GM12875 (cell line): ENCODE results near the gene EPHB2.

Experiments used
- H3K4me3 ChIP-seq: one replicate; pipeline ENCODE4 v1.5.1; 2011; ENCODE audit warnings: low read depth, low read length, control low read depth
- TF ChIP-seq, protein P1 (sequence below): IDR thresholded peaks from 2 replicates; pipeline ENCODE4 v1.5.1; 2011; ENCODE audit warnings: low read depth, mild to moderate bottlenecking, control low read depth, inconsistent platforms, low read length, moderate library complexity, borderline replicate concordance; ENCODE audit not compliant: insufficient read depth

The EPHB2 gene

DNA sequence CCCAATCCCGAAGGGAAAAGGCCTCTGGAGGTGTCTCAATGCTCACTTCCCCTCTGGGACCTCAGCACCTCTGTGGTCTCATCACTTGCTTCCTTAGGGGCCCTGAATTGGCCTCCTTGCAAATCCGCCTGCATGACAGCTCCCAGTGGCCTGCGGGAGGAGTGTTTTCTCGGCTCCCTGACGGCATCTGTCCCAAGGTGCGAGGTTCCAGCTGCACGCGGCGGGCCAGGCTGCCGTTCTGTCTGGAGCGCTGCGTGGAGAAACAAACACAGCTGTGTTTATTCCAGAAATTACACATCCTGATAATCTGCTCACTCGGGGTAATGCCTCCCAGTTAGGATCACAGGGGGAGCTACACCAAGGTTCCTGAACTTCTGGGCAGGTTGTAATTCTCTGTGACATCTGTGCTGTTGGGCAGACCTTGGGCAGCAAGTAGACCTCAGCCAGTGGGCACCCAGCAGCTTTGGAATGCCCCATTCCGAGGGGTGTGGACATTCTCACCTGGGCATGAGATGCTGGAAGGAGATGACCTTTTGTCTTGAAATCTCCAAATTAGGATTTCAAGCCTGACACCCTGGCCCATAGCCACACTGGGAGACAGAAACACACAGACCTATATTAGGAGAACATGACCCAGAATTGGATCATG is 18.2 kb downstream of the EPHB2 start:
- H3K4me3 ChIP-seq = no peak overlapping the region
- TF ChIP-seq, protein P1, sequence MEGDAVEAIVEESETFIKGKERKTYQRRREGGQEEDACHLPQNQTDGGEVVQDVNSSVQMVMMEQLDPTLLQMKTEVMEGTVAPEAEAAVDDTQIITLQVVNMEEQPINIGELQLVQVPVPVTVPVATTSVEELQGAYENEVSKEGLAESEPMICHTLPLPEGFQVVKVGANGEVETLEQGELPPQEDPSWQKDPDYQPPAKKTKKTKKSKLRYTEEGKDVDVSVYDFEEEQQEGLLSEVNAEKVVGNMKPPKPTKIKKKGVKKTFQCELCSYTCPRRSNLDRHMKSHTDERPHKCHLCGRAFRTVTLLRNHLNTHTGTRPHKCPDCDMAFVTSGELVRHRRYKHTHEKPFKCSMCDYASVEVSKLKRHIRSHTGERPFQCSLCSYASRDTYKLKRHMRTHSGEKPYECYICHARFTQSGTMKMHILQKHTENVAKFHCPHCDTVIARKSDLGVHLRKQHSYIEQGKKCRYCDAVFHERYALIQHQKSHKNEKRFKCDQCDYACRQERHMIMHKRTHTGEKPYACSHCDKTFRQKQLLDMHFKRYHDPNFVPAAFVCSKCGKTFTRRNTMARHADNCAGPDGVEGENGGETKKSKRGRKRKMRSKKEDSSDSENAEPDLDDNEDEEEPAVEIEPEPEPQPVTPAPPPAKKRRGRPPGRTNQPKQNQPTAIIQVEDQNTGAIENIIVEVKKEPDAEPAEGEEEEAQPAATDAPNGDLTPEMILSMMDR = no peak

DNA sequence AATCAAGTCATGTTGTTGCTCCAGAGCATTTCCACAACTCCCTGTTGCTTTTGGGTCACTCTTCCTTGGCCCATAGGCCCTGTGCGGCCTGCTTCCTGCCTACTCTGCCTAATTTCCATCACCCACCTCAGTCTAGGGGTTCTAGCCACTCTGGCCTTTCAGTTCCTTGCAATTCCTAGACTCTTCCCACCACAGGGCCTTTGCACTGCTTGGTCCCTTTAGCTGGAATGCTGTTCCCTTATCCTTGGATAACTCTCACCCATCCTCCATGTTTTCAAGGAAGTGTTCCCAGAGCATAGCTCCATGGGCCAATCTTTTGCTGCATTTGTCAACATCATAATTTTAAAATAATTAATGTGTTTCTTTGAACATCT is 18.7 kb downstream of the EPHB2 start:
- H3K4me3 ChIP-seq = no peak overlapping the region
- TF ChIP-seq, protein P1 = no peak

DNA sequence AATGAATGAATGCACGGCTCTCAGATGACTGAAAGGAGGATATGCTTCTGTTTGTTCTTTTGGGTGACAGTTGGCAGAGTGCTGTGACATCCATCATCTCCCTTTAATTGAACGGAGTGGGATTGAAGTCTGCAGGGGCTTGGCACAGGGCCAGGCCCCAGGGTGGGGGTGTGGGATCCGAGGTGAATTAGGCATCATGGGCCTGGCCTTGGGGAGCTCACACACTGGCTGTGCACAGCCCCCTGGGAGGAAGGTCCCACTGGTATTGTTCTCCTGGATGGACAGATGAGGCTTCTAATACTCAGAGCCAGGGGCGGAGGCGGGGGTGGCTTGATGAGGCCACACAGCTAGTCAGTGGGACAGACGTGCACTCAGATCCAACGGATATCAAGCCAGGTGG is 19.3 kb downstream of the EPHB2 start:
- TF ChIP-seq, protein P1 = no peak
- H3K4me3 ChIP-seq = no peak overlapping the region

DNA sequence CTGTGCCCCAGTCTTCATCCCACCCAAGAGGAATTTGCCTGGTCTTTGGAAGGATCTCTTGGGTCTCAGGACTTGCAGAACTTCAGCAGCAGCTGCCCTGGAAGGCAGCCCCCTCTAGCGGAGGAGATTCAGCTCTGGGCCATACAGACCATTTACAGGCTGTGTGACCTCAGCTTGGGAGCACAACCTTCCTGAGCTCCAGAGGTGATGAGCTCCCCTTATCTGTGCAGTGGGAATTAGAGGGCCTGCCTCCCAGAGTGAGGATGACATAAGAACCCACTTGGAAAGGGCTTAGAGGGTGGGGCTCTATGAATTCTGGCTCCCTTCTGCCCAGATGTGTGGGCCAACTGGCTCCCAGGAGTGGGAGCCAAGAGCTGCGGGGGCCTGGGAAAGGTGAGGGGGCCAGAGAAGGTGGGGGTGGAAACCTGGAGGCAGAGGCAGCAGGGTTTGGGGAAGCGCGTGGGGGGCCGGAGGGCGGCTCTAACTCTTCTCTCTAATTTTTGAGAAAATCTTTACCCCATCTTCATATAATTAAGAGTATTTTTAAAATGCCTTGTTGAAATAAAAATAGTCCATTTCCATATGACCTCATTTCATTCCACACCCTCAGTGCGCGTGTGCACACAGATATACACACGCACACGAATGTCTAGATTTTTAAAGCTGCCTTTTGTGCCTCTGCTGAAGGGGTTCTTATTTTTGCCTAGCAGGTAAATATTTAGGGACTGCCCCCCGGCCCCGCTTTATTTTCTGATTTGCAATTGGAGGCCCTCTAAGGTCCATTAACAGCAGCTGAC is 21.5 kb downstream of the EPHB2 start:
- TF ChIP-seq, protein P1 = peak; percentile 51; the same call in 1 of the 2 replicates
- no peak overlapping the region for H3K4me3 ChIP-seq

DNA sequence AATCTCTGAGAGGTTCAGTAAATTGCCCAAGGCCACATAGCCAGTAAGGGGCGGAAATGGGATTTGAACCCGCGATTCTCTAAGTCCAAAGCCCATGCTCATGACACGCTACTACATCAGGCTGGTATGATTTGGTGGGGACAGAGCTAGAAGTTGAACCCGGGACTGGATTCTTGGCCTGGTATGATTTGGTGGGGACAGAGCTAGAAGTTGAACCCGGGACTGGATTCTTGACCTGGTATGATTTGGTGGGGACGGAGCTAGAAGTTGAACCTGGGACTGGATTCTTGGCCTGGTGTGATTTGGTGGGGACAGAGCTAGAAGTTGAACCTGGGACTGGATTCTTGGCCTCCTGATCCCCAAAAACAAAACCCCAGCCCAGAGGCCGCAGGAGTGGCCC is 23.0 kb downstream of the EPHB2 start:
- TF ChIP-seq, protein P1 = no peak
- no peak overlapping the region for H3K4me3 ChIP-seq

DNA sequence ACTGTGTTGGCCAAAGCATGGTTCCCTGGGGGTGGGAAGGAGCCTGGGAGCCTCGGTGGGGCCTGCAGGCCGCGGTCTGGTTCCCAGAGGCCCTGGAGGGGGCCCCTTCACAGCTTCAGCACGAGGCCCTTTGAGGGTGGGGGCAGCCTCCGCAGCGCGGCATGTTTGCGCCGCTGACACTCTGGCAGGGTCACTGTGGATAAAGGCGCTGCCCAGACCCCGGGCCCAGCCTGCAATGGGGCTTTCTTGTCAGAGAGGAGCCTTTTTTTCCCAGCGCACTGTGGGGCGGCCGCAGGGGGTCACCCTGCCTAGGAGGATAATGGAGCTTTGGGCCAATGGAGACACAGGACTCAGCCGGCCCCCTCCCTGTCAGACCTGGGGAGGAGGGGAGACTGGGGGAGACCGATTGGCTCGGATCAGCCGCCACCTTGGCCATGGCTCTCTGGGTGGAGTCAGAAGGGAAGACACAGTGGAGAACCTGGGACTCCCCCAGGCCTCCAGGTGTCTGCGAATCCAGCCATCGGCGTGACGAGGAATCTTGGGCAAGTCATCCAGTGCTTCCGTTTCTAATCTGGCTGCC is 26.0 kb downstream of the EPHB2 start:
- TF ChIP-seq, protein P1 = no peak
- no peak overlapping the region for H3K4me3 ChIP-seq
